ENCODE data around the gene SRCIN1. TPM values are rescaled to one million over a fixed set of nuclear protein-coding genes. Genes with fewer than 3 reads are reported as not detected.

Gene SRCIN1
- total RNA-seq, 4 donors from 2014 or later: 1.2 to 2.7 (median 2.3) TPM

- no peaks in the 10 kb centered on the region for H3K9me3 ChIP-seq
- TF ChIP-seq EP300 (IDR thresholded peaks at IDR 0.05) (no peak), CTCF (IDR thresholded peaks at IDR 0.05) (no peak), POLR2A (IDR thresholded peaks at IDR 0.05; ENCODE audit: low read depth) (no peak), POLR2AphosphoS5 (IDR thresholded peaks at IDR 0.05) (no peak)
- no peak for DNase-seq (ENCODE audit: extremely low spot score)
- intact Hi-C loops (cut with DNase I): loop anchor here (2.0 to 10.0 kb wide), 2 partner anchors 27 to 91 kb away; no protein-coding TSS in a partner anchor
- no peaks in the 10 kb centered on the region for H3K36me3 ChIP-seq
- no peak overlapping the region for H3K27ac ChIP-seq (replicated peaks in 1 of 4)
- H3K27me3 ChIP-seq: peaks cover 0 to 86% (median 5%) of the 10 kb centered on the region in 4 donors
- peaks cover 5 to 19% (median 15%) of the 10 kb centered on the region in 4 donors for H3K4me1 ChIP-seq
- H3K4me3 ChIP-seq: no peak overlapping the region
- 89% methylated on average over 6 of the region's 7 CpGs for WGBS
These were observed 19.7 kb downstream of the SRCIN1 start for GRCh38 chr17:38585918-38586529.

- peaks cover 0 to 87% (median 4%) of the 10 kb centered on the region in 4 donors for H3K27me3 ChIP-seq
- no peak overlapping the region for H3K27ac ChIP-seq (replicated peaks in 1 of 4)
- DNase-seq (ENCODE audit: extremely low spot score): no peak
- 65% methylated on average over 15 of the region's 15 CpGs for WGBS
- H3K4me1 ChIP-seq: peaks cover 5 to 18% (median 15%) of the 10 kb centered on the region in 4 donors
- H3K4me3 ChIP-seq: no peak overlapping the region
- H3K36me3 ChIP-seq: no peaks in the 10 kb centered on the region
- TF ChIP-seq POLR2AphosphoS5 (IDR thresholded peaks at IDR 0.05) (no peak), EP300 (IDR thresholded peaks at IDR 0.05) (no peak), POLR2A (IDR thresholded peaks at IDR 0.05; ENCODE audit: low read depth) (no peak), CTCF (IDR thresholded peaks at IDR 0.05) (no peak)
- H3K9me3 ChIP-seq: no peaks in the 10 kb centered on the region
- intact Hi-C loops (cut with DNase I): loop anchor here (2.0 to 10.0 kb wide), 2 partner anchors 26 to 90 kb away; no protein-coding TSS in a partner anchor
These were observed 20.5 kb downstream of the SRCIN1 start for GRCh38 chr17:38585056-38585917.

GRCh38 chr17:38584350-38584925, 21.3 kb downstream of the SRCIN1 start:
- Histone ChIP-seq H3K4me1 (peaks cover 5 to 21% (median 17%) of the 10 kb centered on the region in 4 donors), H3K36me3 (no peaks in the 10 kb centered on the region), H3K27me3 (peaks cover 0 to 87% (median 9%) of the 10 kb centered on the region in 4 donors), H3K4me3 (no peak overlapping the region), H3K9me3 (no peaks in the 10 kb centered on the region), H3K27ac (replicated peaks in 1 of 4) (no peak overlapping the region)
- peak; percentile 85 to 97 (median 86) for TF ChIP-seq CTCF (IDR thresholded peaks at IDR 0.05)
- no peak for TF ChIP-seq POLR2A (IDR thresholded peaks at IDR 0.05; ENCODE audit: low read depth)
- TF ChIP-seq POLR2AphosphoS5 (IDR thresholded peaks at IDR 0.05): peak in 1 of 2 donors; percentile 37
- TF ChIP-seq EP300 (IDR thresholded peaks at IDR 0.05): no peak
- no peak for DNase-seq (ENCODE audit: extremely low spot score)
- WGBS: 12% methylated on average over 19 of the region's 19 CpGs
- intact Hi-C loops (cut with DNase I): loop anchor here (2.0 to 10.0 kb wide), 2 partner anchors 26 to 90 kb away; no protein-coding TSS in a partner anchor

GRCh38 chr17:38583828-38584349, 21.9 kb downstream of the SRCIN1 start:
- intact Hi-C loops (cut with DNase I): loop anchor here (2.0 to 10.0 kb wide), 2 partner anchors 25 to 89 kb away; no protein-coding TSS in a partner anchor
- DNase-seq (ENCODE audit: extremely low spot score): no peak
- H3K27ac ChIP-seq (replicated peaks in 1 of 4): no peak overlapping the region
- H3K9me3 ChIP-seq: no peaks in the 10 kb centered on the region
- WGBS: 78% methylated on average over 10 of the region's 14 CpGs
- H3K4me1 ChIP-seq: peaks cover 5 to 26% (median 21%) of the 10 kb centered on the region in 4 donors
- TF ChIP-seq POLR2AphosphoS5 (IDR thresholded peaks at IDR 0.05) (no peak), POLR2A (IDR thresholded peaks at IDR 0.05; ENCODE audit: low read depth) (no peak), EP300 (IDR thresholded peaks at IDR 0.05) (no peak), CTCF (IDR thresholded peaks at IDR 0.05) (no peak)
- peaks cover 0 to 87% (median 14%) of the 10 kb centered on the region in 4 donors for H3K27me3 ChIP-seq
- no peaks in the 10 kb centered on the region for H3K36me3 ChIP-seq
- H3K4me3 ChIP-seq: no peak overlapping the region

Data from esophagus muscularis mucosa (tissue), 4 donors.